Adrenal gland (tissue), 12 donors: ENCODE results near the gene TMEM163. TPM values are rescaled to one million over a fixed set of nuclear protein-coding genes. Genes with fewer than 3 reads are reported as not detected.

Source experiments
- DNase-seq, 7 donors: peaks; one replicate each; pipeline ENCODE4 v3.0.0-alpha.2; 2019 to 2020
- H3K27ac ChIP-seq, 5 donors: fragments of 200-600 bp; sonication (generic) in 4 of 5; 1 replicate in 3 of 5; 2 replicates in 2 of 5; pipeline versions ENCODE4 v1.5.1 to v1.8.0; 2016 to 2020; ENCODE audit warnings: mild to moderate bottlenecking in 1 of 5
- H3K27me3 ChIP-seq: fragments of 200-600 bp; 2 replicates; pipeline ENCODE4 v1.8.0; 2021
- H3K36me3 ChIP-seq, 2 donors: fragments of 200-600 bp; replicated peaks in 1 of 2; 1 replicate in 1 of 2; 2 replicates in 1 of 2; pipeline versions ENCODE4 v1.5.1 to v1.8.0; 2018 to 2022
- H3K4me1 ChIP-seq, 2 donors: fragments of 200-600 bp; replicated peaks in 1 of 2; 1 replicate in 1 of 2; 2 replicates in 1 of 2; pipeline versions ENCODE4 v1.5.1 to v1.8.0; 2018 to 2021
- H3K4me3 ChIP-seq, 4 donors: fragments of 200-600 bp; sonication (generic) in 3 of 4; one replicate each; pipeline ENCODE4 v1.5.1; 2016 to 2018
- H3K9me3 ChIP-seq, 3 donors: fragments of 200-600 bp; sonication (generic) in 1 of 3; replicated peaks in 1 of 3; 1 replicate in 2 of 3; 2 replicates in 1 of 3; pipeline versions ENCODE4 v1.5.1 to v1.8.0; 2016 to 2021
- CTCF ChIP-seq, 6 experiments: fragments of 450-650 bp in 4 of 6; fragments of 200-600 bp in 2 of 6; sonication (generic) in 1 of 6; IDR thresholded peaks; 1 replicate in 5 of 6; 2 replicates in 1 of 6; pipeline versions ENCODE4 v1.5.1 to v1.8.0; 2016 to 2021; ENCODE audit warnings: antibody characterized with exemption in 6 of 6, mild to moderate bottlenecking in 2 of 6, moderate library complexity in 1 of 6
- POLR2A ChIP-seq, 2 donors: fragments of 450-650 bp; IDR thresholded peaks; one replicate each; pipeline ENCODE4 v1.6.1; 2017; ENCODE audit warnings: antibody characterized with exemption in 2 of 2, mild to moderate bottlenecking in 2 of 2, moderate library complexity in 1 of 2
- WGBS, 4 donors: extraction: QIAGEN DNeasy Blood & Tissue Kit in 2 of 4; methylation state at CpG; one replicate each; pipeline versions ENCODE4 v1.1.5 to v1.1.7; 2013 to 2017; 5-methylcytosine and 5-hydroxymethylcytosine counted together
- intact Hi-C, 2 donors: fragments of 100-400 bp; cut with DNase I; formaldehyde crosslinking; loops; one replicate each; pipeline versions ENCODE4 v1.14.1 to v1.15.0; 2022 to 2023
- polyA plus RNA-seq, 3 donors: library from polyadenylated mRNA; stranded (reverse); fragments of 200-250 nt in 2 of 3; fragments of 350-450 nt in 1 of 3; fragmentation: Illumina TruSeq in 1 of 3; extraction: RNeasy Lipid Tissue Mini Kit (QIAGEN cat#74804) in 1 of 3; gene quantifications; one replicate each; pipeline ENCODE4 v1.2.3, GENCODE V29; 2013 to 2014
- total RNA-seq, 9 donors: library from RNA; depleted of rRNA in 4 of 9; stranded (reverse); fragments of >200 nt in 4 of 9; fragments of 120-200 nt in 1 of 9; fragmentation: NEBNext Ultra II Directional in 1 of 9; extraction: Animal tissue kit (Norgen Biotek cat#: 25700) in 1 of 9; gene quantifications; one replicate each; pipeline versions ENCODE4 v1.1.0 to v1.2.4, GENCODE V29; 2013 to 2023
- donor health status: healthy with polysubstance abuse.
- donor health status: Bipolar disorder and iron deficiency.
- donor health status: DM: yes; HTN: yes; CAD: no.
- donor health status: DM: no; HTN: no; CAD: no.
- donor health status: DM: no; HTN: no; CAD: no.
- donor health status: DM: yes; HTN: yes; CAD: no.

TMEM163 gene
- total and polyA plus RNA-seq, 12 donors: 3.6 to 21.6 (median 9.5) TPM

GRCh38 chr2:134703426-134703825, 15.4 kb downstream of the TMEM163 start:
- Histone ChIP-seq H3K27me3 (no peaks in the 10 kb centered on the region), H3K36me3 (no peaks in the 10 kb centered on the region), H3K9me3 (no peaks in the 10 kb centered on the region), H3K4me3 (no peak overlapping the region), H3K4me1 (no peaks in the 10 kb centered on the region), H3K27ac (no peak overlapping the region)
- no peak for DNase-seq
- intact Hi-C loops: no loop called here
- WGBS, 4 donors: 48 to 61% (median 58%) methylated on average over 1 of the region's 1 CpG
- TF ChIP-seq POLR2A (IDR thresholded peaks at IDR 0.05): no peak
- no peak for TF ChIP-seq CTCF (IDR thresholded peaks at IDR 0.05)

- TF ChIP-seq POLR2A (IDR thresholded peaks at IDR 0.05) (no peak), CTCF (IDR thresholded peaks at IDR 0.05) (no peak)
- intact Hi-C loops: no loop called here
- Histone ChIP-seq H3K9me3 (no peaks in the 10 kb centered on the region), H3K4me3 (no peak overlapping the region), H3K27ac (no peak overlapping the region), H3K36me3 (no peaks in the 10 kb centered on the region), H3K4me1 (no peaks in the 10 kb centered on the region), H3K27me3 (no peaks in the 10 kb centered on the region)
- WGBS, 4 donors: 92 to 99% (median 95%) methylated on average over 5 of the region's 5 CpGs
- DNase-seq: no peak
Measured at GRCh38 chr2:134700730-134701129, 18.1 kb downstream of the TMEM163 start.

GRCh38 chr2:134694411-134694810, 24.4 kb downstream of the TMEM163 start:
- TF ChIP-seq CTCF (IDR thresholded peaks at IDR 0.05) (no peak), POLR2A (IDR thresholded peaks at IDR 0.05) (no peak)
- Histone ChIP-seq H3K4me3 (no peak overlapping the region), H3K27ac (no peak overlapping the region), H3K27me3 (no peaks in the 10 kb centered on the region), H3K9me3 (no peaks in the 10 kb centered on the region), H3K36me3 (no peaks in the 10 kb centered on the region), H3K4me1 (no peaks in the 10 kb centered on the region)
- no peak for DNase-seq
- intact Hi-C loops: no loop called here

- intact Hi-C loops: no loop called here
- no peak overlapping the region for H3K27ac ChIP-seq
- TF ChIP-seq CTCF (IDR thresholded peaks at IDR 0.05) (no peak), POLR2A (IDR thresholded peaks at IDR 0.05) (no peak)
- no peak overlapping the region for H3K4me3 ChIP-seq
- DNase-seq: peak in 1 of 7 donors; percentile 44
- H3K36me3 ChIP-seq: no peaks in the 10 kb centered on the region
- no peaks in the 10 kb centered on the region for H3K4me1 ChIP-seq
- 92 to 94% (median 92%) methylated on average over 6 of the region's 6 CpGs for WGBS, 4 donors
- no peaks in the 10 kb centered on the region for H3K27me3 ChIP-seq
- no peaks in the 10 kb centered on the region for H3K9me3 ChIP-seq
Measured at GRCh38 chr2:134693359-134694330, 25.2 kb downstream of the TMEM163 start.
